ENCODE results near the gene WDR18.

GRCh38 chr19:960601-960938, 23.6 kb upstream of the WDR18 start:
- no peak for TF ChIP-seq CTCF (IDR thresholded peaks at IDR 0.05)
- no peak for TF ChIP-seq POLR2A (IDR thresholded peaks at IDR 0.05)

All from uterus (tissue), 2 donors.